Trophoblast cell (in vitro differentiated cells and primary cell): ENCODE data around the gene CCDC157.
A peak's percentile ranks its signal among the peaks of the same experiment; 100 is the strongest.

Experiments used
- DNase-seq, 2 donors: peaks; one replicate each; pipeline ENCODE4 v3.0.0-alpha.2; 2016
- H2AFZ ChIP-seq: 2 replicates; pipeline ENCODE4 v1.6.1; 2013; ENCODE audit warnings: low read length, moderate library complexity, mild to moderate bottlenecking; ENCODE audit not compliant: insufficient read depth, poor library complexity
- H2AK5ac ChIP-seq: 2 replicates; pipeline ENCODE4 v1.6.1; 2013; ENCODE audit warnings: mild to moderate bottlenecking, low read length
- H2BK120ac ChIP-seq: 2 replicates; pipeline ENCODE4 v1.6.1; 2013; ENCODE audit warnings: low read length, mild to moderate bottlenecking, moderate library complexity; ENCODE audit not compliant: insufficient read depth, poor library complexity
- H2BK12ac ChIP-seq: 2 replicates; pipeline ENCODE4 v1.6.1; 2013; ENCODE audit warnings: mild to moderate bottlenecking, low read length, moderate library complexity
- H2BK5ac ChIP-seq: 2 replicates; pipeline ENCODE4 v1.6.1; 2013; ENCODE audit warnings: low read length, low read depth, moderate library complexity, mild to moderate bottlenecking; ENCODE audit not compliant: poor library complexity
- H3K14ac ChIP-seq: 2 replicates; pipeline ENCODE4 v1.6.1; 2013; ENCODE audit warnings: mild to moderate bottlenecking, low read length
- H3K18ac ChIP-seq: 2 replicates; pipeline ENCODE4 v1.6.1; 2013; ENCODE audit warnings: mild to moderate bottlenecking, low read length
- H3K23ac ChIP-seq: 2 replicates; pipeline ENCODE4 v1.6.1; 2013; ENCODE audit warnings: low read length
- H3K27ac ChIP-seq: 2 replicates; pipeline ENCODE4 v1.5.1; 2013; ENCODE audit warnings: low read depth, mild to moderate bottlenecking, inconsistent platforms, low read length, moderate library complexity
- H3K27me3 ChIP-seq: 2 replicates; pipeline ENCODE4 v1.6.1; 2013; ENCODE audit warnings: inconsistent platforms, mild to moderate bottlenecking, low read length, moderate library complexity; ENCODE audit not compliant: insufficient read depth
- H3K36me3 ChIP-seq, 2 experiments: 1 replicate in 1 of 2; 2 replicates in 1 of 2; pipeline ENCODE4 v1.6.1; 2013; ENCODE audit warnings: low read length in 2 of 2, mild to moderate bottlenecking in 2 of 2, moderate library complexity in 1 of 2; ENCODE audit not compliant: insufficient read depth in 2 of 2, control insufficient read depth in 1 of 2
- H3K4ac ChIP-seq: 2 replicates; pipeline ENCODE4 v1.6.1; 2013; ENCODE audit warnings: low read depth, mild to moderate bottlenecking, low read length, moderate library complexity
- H3K4me1 ChIP-seq, 2 experiments: 1 replicate in 1 of 2; 2 replicates in 1 of 2; pipeline ENCODE4 v1.6.1; 2013; ENCODE audit warnings: low read length in 2 of 2, mild to moderate bottlenecking in 2 of 2, moderate library complexity in 1 of 2; ENCODE audit not compliant: insufficient read depth in 2 of 2, control insufficient read depth in 1 of 2
- H3K4me2 ChIP-seq: 2 replicates; pipeline ENCODE4 v1.6.1; 2013; ENCODE audit warnings: inconsistent platforms, mild to moderate bottlenecking, low read length, moderate library complexity
- H3K4me3 ChIP-seq: 2 replicates; pipeline ENCODE4 v1.5.1; 2013; ENCODE audit warnings: mild to moderate bottlenecking, low read depth, low read length, inconsistent platforms
- H3K79me1 ChIP-seq: one replicate; pipeline ENCODE4 v1.6.1; 2013; ENCODE audit warnings: low read length
- H3K79me2 ChIP-seq: 2 replicates; pipeline ENCODE4 v1.6.1; 2013; ENCODE audit warnings: low read length, mild to moderate bottlenecking; ENCODE audit not compliant: control insufficient read depth, insufficient read depth, poor library complexity
- H3K9ac ChIP-seq: 2 replicates; pipeline ENCODE4 v1.6.1; 2013; ENCODE audit warnings: mild to moderate bottlenecking, low read length
- H3K9me3 ChIP-seq: 2 replicates; pipeline ENCODE4 v1.6.1; 2013; ENCODE audit warnings: low read depth, mild to moderate bottlenecking, control low read depth, inconsistent platforms, low read length; ENCODE audit not compliant: insufficient read depth
- H4K12ac ChIP-seq: 2 replicates; pipeline ENCODE4 v1.6.1; 2013; ENCODE audit warnings: low read depth, mild to moderate bottlenecking, low read length, moderate library complexity
- H4K8ac ChIP-seq: 2 replicates; pipeline ENCODE4 v1.6.1; 2013; ENCODE audit warnings: low read depth, mild to moderate bottlenecking, low read length, moderate library complexity
- H4K91ac ChIP-seq: one replicate; pipeline ENCODE4 v1.6.1; 2013; ENCODE audit warnings: low read depth, mild to moderate bottlenecking, low read length, moderate library complexity
- WGBS: extraction: QIAGEN DNeasy Blood & Tissue Kit; methylation state at CpG from one replicate; pipeline ENCODE4 v1.1.7; 2013; ENCODE audit warnings: missing lambda C conversion rate; ENCODE audit not compliant: insufficient read length, insufficient coverage; ENCODE audit errors: extremely low coverage; 5-methylcytosine and 5-hydroxymethylcytosine counted together

The CCDC157 gene

GRCh38 chr22:30393322-30393680, 36.5 kb downstream of the CCDC157 start:
- Histone ChIP-seq H2AK5ac (no peak overlapping the region), H2BK5ac (no peak overlapping the region), H3K14ac (no peak overlapping the region), H3K27me3 (peaks cover 10% of the 10 kb centered on the region), H3K4me1 (peaks cover 0 to 3% of the 10 kb centered on the region in 2 experiments), H4K8ac (no peak overlapping the region), H3K36me3 (no peaks in the 10 kb centered on the region), H3K4me2 (no peak overlapping the region), H4K12ac (no peak overlapping the region), H4K91ac (no peak overlapping the region), H3K27ac (no peak overlapping the region), H3K18ac (no peak overlapping the region), H2BK120ac (no peak overlapping the region), H3K4ac (no peak overlapping the region), H3K23ac (no peak overlapping the region), H3K4me3 (no peak overlapping the region), H3K9ac (no peak overlapping the region), H3K79me2 (no peaks in the 10 kb centered on the region), H2BK12ac (no peak overlapping the region), H2AFZ (no peak overlapping the region), H3K79me1 (no peaks in the 10 kb centered on the region), H3K9me3 (peaks cover 5% of the 10 kb centered on the region)
- DNase-seq = no peak
- WGBS = no CpG with 5 or more reads among the region's 7 CpGs

- Histone ChIP-seq H2BK120ac (no peak overlapping the region), H3K23ac (no peak overlapping the region), H3K9me3 (peaks cover 5% of the 10 kb centered on the region), H3K9ac (no peak overlapping the region), H3K4me2 (no peak overlapping the region), H3K27ac (no peak overlapping the region), H3K27me3 (peaks cover 10% of the 10 kb centered on the region), H3K4me3 (no peak overlapping the region), H3K4ac (no peak overlapping the region), H3K79me2 (no peaks in the 10 kb centered on the region), H4K12ac (no peak overlapping the region), H4K8ac (no peak overlapping the region), H2BK12ac (no peak overlapping the region), H3K79me1 (no peaks in the 10 kb centered on the region), H4K91ac (no peak overlapping the region), H2BK5ac (no peak overlapping the region), H3K18ac (no peak overlapping the region), H3K14ac (no peak overlapping the region), H3K4me1 (peaks cover 0 to 3% of the 10 kb centered on the region in 2 experiments), H2AK5ac (no peak overlapping the region), H3K36me3 (no peaks in the 10 kb centered on the region), H2AFZ (no peak overlapping the region)
- no peak for DNase-seq
- WGBS = no CpG with 5 or more reads among the region's 3 CpGs
These were observed 37.1 kb downstream of the CCDC157 start for GRCh38 chr22:30393885-30394284.

- Histone ChIP-seq H2BK5ac (no peak within 1 kb of the TSS), H3K79me2 (no peaks in the 10 kb centered on the region), H3K9me3 (no peaks in the 10 kb centered on the region), H2AFZ (no peak within 1 kb of the TSS), H3K36me3 (no peaks in the 10 kb centered on the region), H3K4ac (no peak within 1 kb of the TSS), H2BK12ac (no peak within 1 kb of the TSS), H3K14ac (no peak within 1 kb of the TSS), H2BK120ac (no peak within 1 kb of the TSS), H3K4me1 (peaks cover 0 to 3% of the 10 kb centered on the region in 2 experiments), H4K91ac (no peak within 1 kb of the TSS), H2AK5ac (no peak within 1 kb of the TSS), H3K79me1 (no peaks in the 10 kb centered on the region), H4K8ac (no peak within 1 kb of the TSS), H3K4me3 (peak within 1 kb of the TSS; percentile 71), H3K23ac (no peak within 1 kb of the TSS), H3K4me2 (peak within 1 kb of the TSS; percentile 91), H4K12ac (no peak within 1 kb of the TSS), H3K27me3 (peaks cover 10% of the 10 kb centered on the region), H3K18ac (no peak within 1 kb of the TSS), H3K9ac (no peak within 1 kb of the TSS), H3K27ac (no peak within 1 kb of the TSS)
- peak in 1 of 2 donors; percentile 32 for DNase-seq
- WGBS = no CpG with 5 or more reads among the region's 56 CpGs
These were observed 40.3 kb downstream of the CCDC157 start, which contains the start of gene SEC14L2 for GRCh38 chr22:30396871-30397655. Gene SEC14L2 (plus strand): TSS chr22:30397018. CDS start chr22:30397117, 99 bp downstream.

- H4K12ac ChIP-seq = no peak overlapping the region
- H3K4me3 ChIP-seq = no peak overlapping the region
- H3K79me2 ChIP-seq = no peaks in the 10 kb centered on the region
- H3K4me2 ChIP-seq = peak overlapping the region; percentile 91
- H3K27ac ChIP-seq = no peak overlapping the region
- no peak overlapping the region for H2BK120ac ChIP-seq
- no peak overlapping the region for H2AK5ac ChIP-seq
- no peak overlapping the region for H2BK12ac ChIP-seq
- peaks cover 0 to 6% of the 10 kb centered on the region in 2 experiments for H3K4me1 ChIP-seq
- no peak overlapping the region for H3K9ac ChIP-seq
- no peak overlapping the region for H3K23ac ChIP-seq
- no peak overlapping the region for H3K14ac ChIP-seq
- no peak overlapping the region for H2AFZ ChIP-seq
- H3K4ac ChIP-seq = no peak overlapping the region
- H4K8ac ChIP-seq = no peak overlapping the region
- peaks cover 10% of the 10 kb centered on the region for H3K27me3 ChIP-seq
- no peak for DNase-seq
- no CpG with 5 or more reads among the region's 11 CpGs for WGBS
- H3K36me3 ChIP-seq = no peaks in the 10 kb centered on the region
- no peak overlapping the region for H2BK5ac ChIP-seq
- H3K79me1 ChIP-seq = no peaks in the 10 kb centered on the region
- no peak overlapping the region for H4K91ac ChIP-seq
- no peak overlapping the region for H3K18ac ChIP-seq
- no peaks in the 10 kb centered on the region for H3K9me3 ChIP-seq
These were observed 41.1 kb downstream of the CCDC157 start for GRCh38 chr22:30397656-30398635.
